Mesendoderm (in vitro differentiated cells): ENCODE measurements around the gene C2orf92.

Experiments
- DNase-seq: peaks from one replicate; pipeline ENCODE4 v3.0.0; 2013
- H2AK5ac ChIP-seq: 2 replicates; pipeline ENCODE4 v1.6.1; 2013; ENCODE audit warnings: low read length, inconsistent platforms
- H2BK120ac ChIP-seq: 2 replicates; pipeline ENCODE4 v1.6.1; 2013; ENCODE audit warnings: low read depth, mild to moderate bottlenecking, low read length, moderate library complexity, mixed read lengths
- H2BK15ac ChIP-seq: replicated peaks from 2 replicates; pipeline ENCODE4 v1.6.1; 2013; ENCODE audit warnings: low read depth, mild to moderate bottlenecking, moderate library complexity
- H2BK5ac ChIP-seq: 2 replicates; pipeline ENCODE4 v1.6.1; 2013; ENCODE audit warnings: low read length, inconsistent platforms
- H3K18ac ChIP-seq: 2 replicates; pipeline ENCODE4 v1.6.1; 2013; ENCODE audit warnings: mild to moderate bottlenecking, low read length, mixed read lengths
- H3K23ac ChIP-seq: one replicate; pipeline ENCODE4 v1.6.1; 2013; ENCODE audit warnings: low read length
- H3K27ac ChIP-seq: 2 replicates; pipeline ENCODE4 v1.5.1; 2013; ENCODE audit warnings: low read depth, mild to moderate bottlenecking, inconsistent platforms, low read length, moderate library complexity
- H3K27me3 ChIP-seq: 2 replicates; pipeline ENCODE4 v1.6.1; 2013; ENCODE audit warnings: low read length, control low read depth, mild to moderate bottlenecking, inconsistent platforms; ENCODE audit not compliant: insufficient read depth, poor library complexity
- H3K36me3 ChIP-seq: 2 replicates; pipeline ENCODE4 v1.6.1; 2013; ENCODE audit warnings: low read length, inconsistent platforms; ENCODE audit not compliant: control insufficient read depth, insufficient read depth
- H3K4ac ChIP-seq: one replicate; pipeline ENCODE4 v1.6.1; 2013; ENCODE audit warnings: low read depth, mild to moderate bottlenecking, low read length, moderate library complexity
- H3K4me1 ChIP-seq: 2 replicates; pipeline ENCODE4 v1.6.1; 2013; ENCODE audit warnings: low read depth, low read length, inconsistent platforms; ENCODE audit not compliant: control insufficient read depth
- H3K4me2 ChIP-seq: 2 replicates; pipeline ENCODE4 v1.6.1; 2013; ENCODE audit warnings: low read length
- H3K4me3 ChIP-seq: 2 replicates; pipeline ENCODE4 v1.5.1; 2013; ENCODE audit warnings: mild to moderate bottlenecking, low read length
- H3K56ac ChIP-seq: one replicate; pipeline ENCODE4 v1.6.1; 2013; ENCODE audit warnings: low read length
- H3K79me1 ChIP-seq: 2 replicates; pipeline ENCODE4 v1.6.1; 2013; ENCODE audit warnings: low read length, inconsistent platforms
- H3K79me2 ChIP-seq: 2 replicates; pipeline ENCODE4 v1.6.1; 2013; ENCODE audit warnings: mild to moderate bottlenecking, low read length; ENCODE audit not compliant: control insufficient read depth, insufficient read depth
- H3K9ac ChIP-seq: 2 replicates; pipeline ENCODE4 v1.6.1; 2013; ENCODE audit warnings: low read length, inconsistent platforms
- H4K5ac ChIP-seq: one replicate; pipeline ENCODE4 v1.6.1; 2013; ENCODE audit warnings: low read length
- H4K8ac ChIP-seq: one replicate; pipeline ENCODE4 v1.6.1; 2013; ENCODE audit warnings: low read depth, mild to moderate bottlenecking, control low read depth, low read length, moderate library complexity
- WGBS: extraction: QIAGEN DNeasy Blood & Tissue Kit; methylation state at CpG from one replicate; pipeline ENCODE4 v1.1.7; 2013; ENCODE audit warnings: low lambda C conversion rate, missing lambda C conversion rate; ENCODE audit not compliant: insufficient coverage; ENCODE audit errors: extremely low coverage; 5-methylcytosine and 5-hydroxymethylcytosine counted together

C2orf92 gene

DNA sequence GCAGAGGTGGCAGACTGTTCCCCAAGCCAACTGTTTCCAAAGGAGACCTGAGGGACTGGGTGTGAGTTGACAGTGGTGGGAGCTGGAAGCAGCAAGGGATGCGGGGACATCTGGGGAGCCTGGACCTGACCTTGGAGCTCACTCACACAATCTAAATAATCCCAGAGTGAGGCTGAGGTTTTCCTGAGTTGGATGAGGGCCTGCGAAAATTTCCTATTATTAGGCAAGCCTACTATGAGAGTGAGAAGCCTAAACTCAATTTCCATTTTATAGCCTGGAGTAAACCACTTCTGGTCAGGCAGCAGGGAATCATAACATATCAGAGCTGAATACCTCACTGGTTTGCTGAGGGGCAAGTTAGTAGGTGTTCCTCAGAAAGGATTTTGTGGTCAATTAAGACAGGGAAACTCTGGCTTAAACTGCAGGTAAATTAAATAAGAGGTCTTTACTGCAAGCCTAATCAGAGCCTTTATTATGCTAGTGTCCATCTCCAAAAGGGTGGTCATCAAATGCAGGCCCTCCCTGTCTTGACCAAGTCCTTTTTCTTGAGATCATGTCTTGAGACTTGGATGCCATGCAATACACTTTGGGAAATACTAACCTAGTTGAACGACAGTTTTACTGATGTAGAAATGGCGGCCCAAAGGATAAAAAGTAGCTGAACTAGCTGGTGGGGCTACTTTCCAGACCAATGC lies 25.3 kb upstream of the C2orf92 start:
- no peak overlapping the region for H3K4me2 ChIP-seq
- no peak overlapping the region for H2BK5ac ChIP-seq
- peaks cover 8% of the 10 kb centered on the region for H3K79me2 ChIP-seq
- H3K4me1 ChIP-seq: peaks cover 2% of the 10 kb centered on the region
- no peak overlapping the region for H2BK15ac ChIP-seq
- no peak overlapping the region for H3K56ac ChIP-seq
- no CpG with 5 or more reads among the region's 4 CpGs for WGBS
- no peak overlapping the region for H4K8ac ChIP-seq
- H3K27ac ChIP-seq: no peak overlapping the region
- no peak overlapping the region for H2BK120ac ChIP-seq
- DNase-seq: no peak
- H4K5ac ChIP-seq: no peak overlapping the region
- H2AK5ac ChIP-seq: no peak overlapping the region
- H3K23ac ChIP-seq: no peak overlapping the region
- H3K36me3 ChIP-seq: peaks cover 9% of the 10 kb centered on the region
- no peak overlapping the region for H3K9ac ChIP-seq
- H3K4me3 ChIP-seq: no peak overlapping the region
- no peak overlapping the region for H3K4ac ChIP-seq
- H3K27me3 ChIP-seq: no peaks in the 10 kb centered on the region
- no peak overlapping the region for H3K18ac ChIP-seq
- peaks cover 4% of the 10 kb centered on the region for H3K79me1 ChIP-seq

DNA sequence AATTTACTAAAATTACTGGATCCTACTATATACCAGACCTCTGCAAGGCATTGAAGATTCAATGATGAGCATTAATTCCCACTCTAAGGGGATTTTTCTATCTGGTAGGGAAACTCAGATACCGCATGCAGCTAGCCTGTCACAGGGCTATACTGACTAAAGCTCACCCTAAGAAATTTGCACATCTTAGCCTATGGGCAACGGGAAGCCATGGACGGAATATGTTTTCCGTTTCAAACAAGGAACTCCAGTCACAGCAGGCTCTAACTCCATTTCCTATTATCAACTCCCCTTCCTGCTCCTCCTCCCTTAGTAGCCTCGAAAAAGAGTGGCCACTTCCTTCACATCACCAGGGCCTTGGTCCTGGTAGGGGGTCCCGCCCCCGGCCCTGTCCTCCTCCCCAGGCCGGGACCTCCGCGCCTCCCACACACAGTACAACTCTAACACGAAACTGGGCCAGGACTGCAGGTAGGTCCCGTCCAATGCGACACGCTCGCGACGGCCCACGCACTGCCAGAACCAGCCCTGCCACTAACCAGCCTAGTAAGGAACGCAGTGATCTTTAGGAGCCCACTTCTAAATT lies 24.3 kb upstream of the C2orf92 start:
- Histone ChIP-seq H3K4ac (no peak overlapping the region), H3K23ac (peak overlapping the region; percentile 48), H3K79me2 (peaks cover 8% of the 10 kb centered on the region), H3K27ac (peak overlapping the region; percentile 72), H4K5ac (peak overlapping the region; percentile 10), H2BK120ac (no peak overlapping the region), H4K8ac (no peak overlapping the region), H2BK5ac (peak overlapping the region; percentile 69), H3K27me3 (no peaks in the 10 kb centered on the region), H3K18ac (peak overlapping the region; percentile 44), H2BK15ac (no peak overlapping the region), H3K9ac (peak overlapping the region; percentile 84), H3K79me1 (peaks cover 4% of the 10 kb centered on the region), H3K4me2 (peak overlapping the region; percentile 96), H3K4me3 (peak overlapping the region; percentile 56), H2AK5ac (peak overlapping the region; percentile 73), H3K36me3 (peaks cover 9% of the 10 kb centered on the region), H3K4me1 (peaks cover 2% of the 10 kb centered on the region), H3K56ac (peak overlapping the region; percentile 92)
- peak; percentile 58 for DNase-seq
- WGBS: no CpG with 5 or more reads among the region's 19 CpGs

DNA sequence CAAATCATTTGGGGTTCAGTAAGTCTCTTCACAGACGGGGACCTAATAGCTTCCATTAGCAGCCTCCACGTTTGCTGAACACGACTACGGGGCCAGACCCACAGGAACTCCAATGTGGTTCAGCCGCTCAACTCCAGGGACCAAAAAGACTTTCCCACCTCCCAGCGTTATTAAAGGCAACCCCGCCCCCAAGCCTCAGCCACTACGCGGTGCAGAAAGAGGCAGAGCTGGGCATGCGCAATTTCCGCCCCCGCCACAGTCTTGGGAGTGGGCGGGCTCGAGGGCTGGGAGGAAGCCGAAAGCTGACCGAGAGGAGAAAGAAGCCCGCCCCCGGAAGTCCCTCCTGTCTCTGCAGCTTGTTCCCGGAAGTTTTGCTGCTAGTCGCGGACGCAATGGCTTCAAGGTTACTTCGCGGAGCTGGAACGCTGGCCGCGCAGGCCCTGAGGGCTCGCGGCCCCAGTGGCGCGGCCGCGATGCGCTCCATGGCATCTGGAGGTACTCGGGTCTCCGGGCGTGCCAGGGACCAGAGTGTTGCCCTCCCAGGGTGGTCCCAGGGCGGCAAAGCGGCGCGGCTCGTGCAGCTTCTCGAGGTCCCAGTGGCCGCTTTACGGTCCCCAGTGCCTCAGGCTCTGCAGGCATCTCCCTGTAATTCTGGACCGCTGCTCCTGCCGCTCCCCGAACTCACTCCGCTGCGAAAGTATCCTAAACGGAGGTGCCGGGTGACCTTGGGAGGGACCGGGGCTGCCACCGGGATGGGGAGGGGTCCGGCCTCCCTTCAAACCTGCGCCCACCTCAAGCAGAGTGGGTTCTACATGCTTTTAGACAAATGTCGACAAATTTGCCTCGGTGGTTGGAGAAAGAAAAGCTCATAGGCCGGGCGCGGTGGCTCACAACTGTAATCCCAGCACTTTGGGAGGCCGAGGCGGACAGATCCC lies 23.6 kb upstream of the C2orf92 start, which contains the start of gene COX5B:
COX5B (plus strand) TSS at position 368 of the 935 bp plus-strand sequence; CDS start at position 393, 25 bp downstream.
- Histone ChIP-seq H3K9ac (peak within 1 kb of the TSS; percentile 84), H3K4me1 (peaks cover 2% of the 10 kb centered on the region), H3K79me2 (peaks cover 8% of the 10 kb centered on the region), H2AK5ac (peak within 1 kb of the TSS; percentile 73), H3K4me2 (peak within 1 kb of the TSS; percentile 96), H3K18ac (peak within 1 kb of the TSS; percentile 61), H2BK5ac (peak within 1 kb of the TSS; percentile 69), H3K27ac (peak within 1 kb of the TSS; percentile 72), H4K5ac (peak within 1 kb of the TSS; percentile 10), H3K79me1 (peaks cover 4% of the 10 kb centered on the region), H3K23ac (peak within 1 kb of the TSS; percentile 48), H3K56ac (peak within 1 kb of the TSS; percentile 92), H3K27me3 (no peaks in the 10 kb centered on the region), H3K4me3 (peak within 1 kb of the TSS; percentile 72), H4K8ac (peak within 1 kb of the TSS; percentile 57), H2BK120ac (no peak within 1 kb of the TSS), H3K36me3 (peaks cover 9% of the 10 kb centered on the region), H2BK15ac (no peak within 1 kb of the TSS), H3K4ac (peak within 1 kb of the TSS; percentile 77)
- peak; percentile 99 for DNase-seq
- no CpG with 5 or more reads among the region's 63 CpGs for WGBS

DNA sequence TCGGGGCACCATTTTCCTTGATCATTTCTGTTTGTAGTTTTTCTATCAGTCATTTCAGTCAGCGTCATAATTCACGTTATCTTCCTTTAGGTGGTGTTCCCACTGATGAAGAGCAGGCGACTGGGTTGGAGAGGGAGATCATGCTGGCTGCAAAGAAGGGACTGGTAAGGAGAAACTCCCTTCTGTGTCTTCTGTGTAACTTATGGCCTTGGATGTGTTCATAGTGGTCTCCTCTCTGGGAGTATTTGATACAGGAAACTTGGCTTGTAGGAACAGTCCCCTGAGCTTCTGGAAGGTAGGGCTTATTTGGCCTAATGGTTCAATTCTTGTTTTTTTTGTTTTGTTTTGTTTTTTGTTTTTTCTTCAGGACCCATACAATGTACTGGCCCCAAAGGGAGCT lies 22.5 kb upstream of the C2orf92 start:
- H3K4me3 ChIP-seq: no peak overlapping the region
- H3K27me3 ChIP-seq: no peaks in the 10 kb centered on the region
- no peak overlapping the region for H3K23ac ChIP-seq
- DNase-seq: no peak
- H4K8ac ChIP-seq: no peak overlapping the region
- H2AK5ac ChIP-seq: no peak overlapping the region
- peak overlapping the region; percentile 10 for H3K56ac ChIP-seq
- H3K27ac ChIP-seq: no peak overlapping the region
- no peak overlapping the region for H3K4ac ChIP-seq
- H3K79me2 ChIP-seq: peaks cover 8% of the 10 kb centered on the region
- H2BK15ac ChIP-seq: no peak overlapping the region
- no peak overlapping the region for H4K5ac ChIP-seq
- H3K79me1 ChIP-seq: peaks cover 4% of the 10 kb centered on the region
- H3K4me2 ChIP-seq: peak overlapping the region; percentile 36
- no peak overlapping the region for H2BK120ac ChIP-seq
- whole genome bisulfite sequencing: no CpG with 5 or more reads among the region's 4 CpGs
- peak overlapping the region; percentile 44 for H3K9ac ChIP-seq
- peaks cover 9% of the 10 kb centered on the region for H3K36me3 ChIP-seq
- no peak overlapping the region for H3K18ac ChIP-seq
- H3K4me1 ChIP-seq: peaks cover 2% of the 10 kb centered on the region
- H2BK5ac ChIP-seq: no peak overlapping the region

DNA sequence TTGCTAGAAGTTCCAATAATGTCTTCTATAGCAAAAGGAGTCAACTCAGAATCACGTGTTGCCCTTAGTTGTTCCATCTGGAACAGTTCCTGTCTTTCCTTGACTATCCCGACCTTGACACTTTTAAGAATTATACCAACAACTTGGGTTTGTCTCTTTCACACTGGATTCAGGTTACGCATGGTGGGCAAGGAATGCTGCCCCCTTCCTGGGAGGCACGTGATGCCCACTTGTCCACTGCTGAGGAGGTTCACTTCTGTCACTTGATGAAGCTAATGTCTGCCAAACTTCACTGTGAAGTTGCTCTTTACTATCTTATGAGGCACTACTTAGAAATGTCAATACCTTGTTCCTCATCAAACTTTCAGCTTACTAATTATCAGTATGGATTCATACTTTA lies 18.4 kb upstream of the C2orf92 start:
- no CpG with 5 or more reads among the region's 4 CpGs for WGBS
- H2AK5ac ChIP-seq: no peak overlapping the region
- H3K23ac ChIP-seq: no peak overlapping the region
- no peak overlapping the region for H2BK15ac ChIP-seq
- no peak for DNase-seq
- H3K56ac ChIP-seq: no peak overlapping the region
- no peak overlapping the region for H3K27ac ChIP-seq
- no peak overlapping the region for H2BK5ac ChIP-seq
- no peak overlapping the region for H3K9ac ChIP-seq
- H3K4me1 ChIP-seq: peaks cover 2% of the 10 kb centered on the region
- H2BK120ac ChIP-seq: no peak overlapping the region
- H4K8ac ChIP-seq: no peak overlapping the region
- peaks cover 9% of the 10 kb centered on the region for H3K36me3 ChIP-seq
- no peak overlapping the region for H3K4me3 ChIP-seq
- no peak overlapping the region for H3K4me2 ChIP-seq
- no peak overlapping the region for H3K18ac ChIP-seq
- H4K5ac ChIP-seq: no peak overlapping the region
- H3K27me3 ChIP-seq: no peaks in the 10 kb centered on the region
- no peak overlapping the region for H3K4ac ChIP-seq
- H3K79me2 ChIP-seq: peaks cover 8% of the 10 kb centered on the region
- H3K79me1 ChIP-seq: peaks cover 4% of the 10 kb centered on the region
